HG03064 (cell line): ENCODE measurements around the gene MBOAT7.

ENCODE experiments used
- ATAC-seq: cut with Tn5 transposase; IDR thresholded peaks from one replicate; pipeline ENCODE4 v1.9.1; 2021; ENCODE audit warnings: low read depth; ENCODE audit not compliant: unreplicated experiment

The MBOAT7 gene

GRCh38 chr19:54165222-54165621, 24.2 kb downstream of the MBOAT7 start:
- no peak for ATAC-seq

- no peak for ATAC-seq
Observed at GRCh38 chr19:54164369-54165068, 24.9 kb downstream of the MBOAT7 start.

GRCh38 chr19:54162884-54163283, 26.5 kb downstream of the MBOAT7 start:
- ATAC-seq = no peak

- ATAC-seq = no peak
Observed at GRCh38 chr19:54162241-54162805, 27.1 kb downstream of the MBOAT7 start.

GRCh38 chr19:54160854-54161253, 28.5 kb downstream of the MBOAT7 start:
- ATAC-seq = no peak

GRCh38 chr19:54160182-54160811, 29.1 kb downstream of the MBOAT7 start:
- peak; percentile 5 for ATAC-seq

- ATAC-seq = peak; percentile 79
Observed at GRCh38 chr19:54159352-54160181, 29.8 kb downstream of the MBOAT7 start, which contains the start of gene LENG1. Gene LENG1, minus strand, starts transcription at chr19:54159721. Its CDS starts 26 bp downstream, at chr19:54159695.

GRCh38 chr19:54158812-54159351, 30.5 kb downstream of the MBOAT7 start:
- no peak for ATAC-seq

GRCh38 chr19:54156953-54157352, 32.4 kb downstream of the MBOAT7 start:
- ATAC-seq = no peak

GRCh38 chr19:54156490-54156889, 32.9 kb downstream of the MBOAT7 start:
- ATAC-seq = no peak

- ATAC-seq = no peak
Observed at GRCh38 chr19:54155694-54156093, 33.7 kb downstream of the MBOAT7 start.

GRCh38 chr19:54154603-54155345, 34.6 kb downstream of the MBOAT7 start:
- no peak for ATAC-seq

GRCh38 chr19:54153731-54154326, 35.6 kb downstream of the MBOAT7 start:
- ATAC-seq = no peak

GRCh38 chr19:54152878-54153524, 36.4 kb downstream of the MBOAT7 start:
- ATAC-seq = no peak

GRCh38 chr19:54152267-54152666, 37.1 kb downstream of the MBOAT7 start:
- ATAC-seq = no peak

- ATAC-seq = no peak
Observed at GRCh38 chr19:54151362-54152035, 37.9 kb downstream of the MBOAT7 start.

GRCh38 chr19:54149021-54149812, 40.2 kb downstream of the MBOAT7 start:
- ATAC-seq = no peak

GRCh38 chr19:54148158-54148557, 41.2 kb downstream of the MBOAT7 start:
- no peak for ATAC-seq
